Measurements from ENCODE around the gene GGN. TPM values are rescaled to one million over a fixed set of nuclear protein-coding genes. Genes with fewer than 3 reads are reported as not detected.

Gene GGN
- total and polyA plus RNA-seq, 9 of the 15 experiments (the other 6 are each of a cell fraction or from before 2014, with no cell fraction given), result 0.15 to 0.33 TPM; not detected in 7

DNA sequence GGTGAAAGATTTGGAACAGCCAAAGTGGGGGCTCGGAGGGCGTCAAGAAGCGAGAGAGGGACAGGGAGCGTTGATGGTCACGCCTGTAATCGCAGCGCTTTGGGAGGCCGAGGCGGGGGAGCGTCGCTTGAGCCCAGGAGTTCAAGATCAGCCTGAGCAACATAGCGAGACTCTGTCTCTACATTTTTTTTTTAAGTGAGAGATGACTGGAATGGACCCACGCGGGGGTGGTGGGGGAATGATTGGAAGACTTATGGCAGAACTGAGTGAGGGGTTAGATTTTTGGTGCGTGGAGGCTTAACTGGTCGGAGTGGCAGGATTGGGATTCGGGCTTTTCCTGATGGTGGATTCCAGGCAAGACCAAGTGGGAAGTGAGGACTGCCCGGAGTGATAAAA, 12.7 kb downstream of the GGN start (continued):
- TF ChIP-seq ZMIZ1 (IDR thresholded peaks at IDR 0.05; ENCODE audit: low read depth in 2 of 2, low read length in 2 of 2) (no peak), ZNF316 (IDR thresholded peaks at IDR 0.05) (no peak), MTA3 (IDR thresholded peaks at IDR 0.05; ENCODE audit: borderline replicate concordance) (no peak), ZC3H4 (CRISPR knock-in tag; IDR thresholded peaks at IDR 0.05; ENCODE audit: borderline replicate concordance) (0 out of 2 replicates have a peak, but pooled peaks have one; percentile 30), LCOR (CRISPR knock-in tag; IDR thresholded peaks at IDR 0.05) (0 out of 2 replicates have a peak, but pooled peaks have one; percentile 14), SMARCA4 (IDR thresholded peaks at IDR 0.05) (0 out of 2 replicates have a peak, but pooled peaks have one; percentile 28), PHF21A (IDR thresholded peaks at IDR 0.05; ENCODE audit: borderline replicate concordance, low read depth) (no peak), TBL1XR1 (IDR thresholded peaks at IDR 0.05; ENCODE audit: low read length in 2 of 2) (no peak), ZNF354B (CRISPR knock-in tag; IDR thresholded peaks at IDR 0.05) (no peak), ZBTB1 (CRISPR knock-in tag; IDR thresholded peaks at IDR 0.05; ENCODE audit: borderline replicate concordance, low read depth) (no peak), ZNF431 (CRISPR knock-in tag; IDR thresholded peaks at IDR 0.05) (0 out of 2 replicates have a peak, but pooled peaks have one; percentile 24), ZBTB7A (IDR thresholded peaks at IDR 0.05; ENCODE audit: borderline replicate concordance, control insufficient read depth, low read depth, low read length) (0 out of 2 replicates have a peak, but pooled peaks have one; percentile 6), BCL6 (CRISPR knock-in tag; IDR thresholded peaks at IDR 0.05) (no peak), ZNF12 (CRISPR knock-in tag; IDR thresholded peaks at IDR 0.05) (0 out of 2 replicates have a peak, but pooled peaks have one; percentile 81), STAT6 (CRISPR knock-in tag; IDR thresholded peaks at IDR 0.05) (no peak), MAFF (IDR thresholded peaks at IDR 0.05; ENCODE audit: low read length) (no peak), POLR2G (IDR thresholded peaks at IDR 0.05; ENCODE audit: low read depth, low read length) (no peak), CEBPB (tag; IDR thresholded peaks at IDR 0.05) (no peak), BRD4 (IDR thresholded peaks at IDR 0.05) (peak; percentile 33; the same call in 1 of the 2 replicates), PTBP1 (IDR thresholded peaks at IDR 0.05; ENCODE audit: low read depth, low read length) (no peak), TAL1 (IDR thresholded peaks at IDR 0.05) (no peak), RBM15 (IDR thresholded peaks at IDR 0.05; ENCODE audit: insufficient read depth, low read length) (no peak), KDM4B (IDR thresholded peaks at IDR 0.05; ENCODE audit: borderline replicate concordance in 2 of 2, low read depth in 1 of 2) (0 out of 4 replicates have a peak, but pooled peaks of 1 of the 2 experiments have one; percentile 4)
- TF ChIP-seq, protein P1, sequence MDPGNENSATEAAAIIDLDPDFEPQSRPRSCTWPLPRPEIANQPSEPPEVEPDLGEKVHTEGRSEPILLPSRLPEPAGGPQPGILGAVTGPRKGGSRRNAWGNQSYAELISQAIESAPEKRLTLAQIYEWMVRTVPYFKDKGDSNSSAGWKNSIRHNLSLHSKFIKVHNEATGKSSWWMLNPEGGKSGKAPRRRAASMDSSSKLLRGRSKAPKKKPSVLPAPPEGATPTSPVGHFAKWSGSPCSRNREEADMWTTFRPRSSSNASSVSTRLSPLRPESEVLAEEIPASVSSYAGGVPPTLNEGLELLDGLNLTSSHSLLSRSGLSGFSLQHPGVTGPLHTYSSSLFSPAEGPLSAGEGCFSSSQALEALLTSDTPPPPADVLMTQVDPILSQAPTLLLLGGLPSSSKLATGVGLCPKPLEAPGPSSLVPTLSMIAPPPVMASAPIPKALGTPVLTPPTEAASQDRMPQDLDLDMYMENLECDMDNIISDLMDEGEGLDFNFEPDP (CRISPR knock-in tag; IDR thresholded peaks at IDR 0.05), result no peak

All from K562 (cell line).